GM19468 (cell line): ENCODE results near the gene INO80.

Source experiments
- ATAC-seq: cut with Tn5 transposase; IDR thresholded peaks from one replicate; pipeline ENCODE4 v1.9.1; 2021; ENCODE audit warnings: mild to moderate bottlenecking, moderate library complexity, moderate number of reproducible peaks; ENCODE audit not compliant: unreplicated experiment; ENCODE audit errors: extremely low read depth

Gene INO80

GRCh38 chr15:41010345-41010744 is 105.7 kb downstream of the INO80 start:
- no peak for ATAC-seq

- ATAC-seq = no peak
These were observed 109.6 kb downstream of the INO80 start for GRCh38 chr15:41006479-41006878.

- no peak for ATAC-seq
These were observed 111.6 kb downstream of the INO80 start for GRCh38 chr15:41004490-41004889.

GRCh38 chr15:41001524-41002214 is 114.4 kb downstream of the INO80 start:
- no peak for ATAC-seq

DNA sequence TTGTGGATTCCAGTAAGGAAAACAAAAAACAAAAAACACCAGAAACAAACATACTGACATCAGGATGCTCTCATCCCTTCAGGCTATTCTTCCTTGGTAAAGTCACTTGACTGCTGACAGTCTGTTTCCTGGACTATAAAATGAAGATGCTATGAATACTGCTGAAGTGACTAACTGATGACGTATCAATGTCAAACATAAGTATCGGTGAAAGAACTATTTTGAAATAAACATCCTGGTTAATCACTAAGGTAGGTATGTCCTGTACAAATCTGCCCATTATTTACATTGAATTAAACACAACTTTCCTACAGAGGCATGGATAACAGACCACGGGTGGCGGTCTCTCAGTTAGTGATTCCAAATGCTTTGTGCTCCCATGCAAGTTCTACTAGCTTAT is 116.9 kb downstream of the INO80 start:
- ATAC-seq = no peak

GRCh38 chr15:40995656-40996055 is 120.4 kb downstream of the INO80 start:
- no peak for ATAC-seq

DNA sequence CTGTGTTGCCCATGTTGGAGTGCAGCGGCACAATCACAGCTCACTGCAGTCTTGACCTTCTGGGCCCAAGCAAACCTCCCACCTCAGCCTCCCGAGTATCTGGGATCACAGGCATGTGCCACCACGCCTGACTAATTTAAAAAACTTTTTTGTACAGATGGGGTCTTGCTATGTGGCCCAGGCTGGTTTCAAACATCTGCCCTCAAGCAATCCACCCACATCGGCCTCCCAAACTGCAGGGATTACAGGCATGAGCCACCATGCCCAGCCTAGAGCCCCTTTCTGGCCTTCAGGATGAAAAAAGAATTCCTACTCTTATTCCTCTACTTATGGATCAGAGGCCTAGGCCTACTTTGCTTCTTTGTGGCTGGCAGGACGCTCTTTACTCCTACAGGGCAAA is 123.3 kb downstream of the INO80 start:
- no peak for ATAC-seq

GRCh38 chr15:40992241-40992741 is 123.8 kb downstream of the INO80 start:
- ATAC-seq = no peak

DNA sequence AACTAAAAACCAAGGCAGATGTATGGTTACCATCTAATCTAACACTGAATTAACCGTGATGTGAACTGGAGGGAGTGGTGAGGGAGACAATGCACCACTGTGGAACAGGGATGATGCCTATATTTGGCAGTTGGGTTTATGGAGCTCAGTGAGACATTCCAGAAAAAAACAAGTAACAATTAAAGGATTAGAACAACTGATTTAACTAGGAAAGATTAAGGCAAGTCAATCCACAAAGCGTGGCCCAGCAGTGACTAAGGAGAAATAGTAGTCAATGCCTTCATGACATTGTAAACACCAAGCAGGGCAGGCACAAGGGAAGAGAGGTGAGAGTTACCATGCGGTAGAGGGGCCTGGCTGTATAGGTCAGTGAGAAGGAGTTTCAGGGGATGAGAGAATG is 124.7 kb downstream of the INO80 start:
- no peak for ATAC-seq

GRCh38 chr15:40990789-40991188 is 125.3 kb downstream of the INO80 start:
- no peak for ATAC-seq

DNA sequence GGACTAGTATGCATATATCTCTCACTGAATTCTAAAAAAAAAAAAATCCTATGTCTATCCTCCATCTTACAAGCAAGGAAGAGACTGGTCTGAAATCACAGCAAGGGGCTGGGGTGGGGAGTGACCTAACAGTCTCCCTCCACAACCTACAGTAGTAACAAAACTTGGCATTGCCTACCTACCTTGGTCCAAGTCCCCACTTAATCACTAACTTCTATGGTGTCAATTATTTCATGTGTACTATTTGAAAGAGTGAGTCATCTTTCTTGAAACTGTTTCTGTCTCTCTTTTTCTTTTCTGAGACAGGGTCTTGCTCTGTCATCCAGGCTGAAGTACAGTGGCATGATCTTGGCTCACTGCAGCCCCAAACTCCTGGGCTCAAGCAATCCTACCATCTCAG is 126.0 kb downstream of the INO80 start:
- no peak for ATAC-seq

GRCh38 chr15:40988156-40988555 is 127.9 kb downstream of the INO80 start:
- ATAC-seq = no peak

DNA sequence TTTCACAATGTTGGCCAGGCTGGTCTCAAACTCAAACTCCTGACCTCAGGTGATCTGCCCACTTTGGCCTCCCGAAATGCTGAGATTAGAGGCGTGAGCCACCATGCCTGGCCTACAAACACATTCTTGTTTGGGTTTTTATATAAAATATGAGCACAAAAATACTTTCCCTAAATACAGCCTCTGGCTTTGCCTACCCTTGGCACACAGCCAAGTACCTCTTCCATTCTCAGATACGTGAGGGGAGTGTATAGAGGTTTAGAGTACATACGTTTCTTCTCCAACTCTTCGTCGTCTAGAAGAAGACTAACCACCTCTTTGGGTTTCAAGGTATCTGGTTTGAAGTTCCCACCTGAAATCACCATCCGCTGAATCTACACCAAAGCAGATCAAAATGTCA is 129.3 kb downstream of the INO80 start:
- no peak for ATAC-seq

DNA sequence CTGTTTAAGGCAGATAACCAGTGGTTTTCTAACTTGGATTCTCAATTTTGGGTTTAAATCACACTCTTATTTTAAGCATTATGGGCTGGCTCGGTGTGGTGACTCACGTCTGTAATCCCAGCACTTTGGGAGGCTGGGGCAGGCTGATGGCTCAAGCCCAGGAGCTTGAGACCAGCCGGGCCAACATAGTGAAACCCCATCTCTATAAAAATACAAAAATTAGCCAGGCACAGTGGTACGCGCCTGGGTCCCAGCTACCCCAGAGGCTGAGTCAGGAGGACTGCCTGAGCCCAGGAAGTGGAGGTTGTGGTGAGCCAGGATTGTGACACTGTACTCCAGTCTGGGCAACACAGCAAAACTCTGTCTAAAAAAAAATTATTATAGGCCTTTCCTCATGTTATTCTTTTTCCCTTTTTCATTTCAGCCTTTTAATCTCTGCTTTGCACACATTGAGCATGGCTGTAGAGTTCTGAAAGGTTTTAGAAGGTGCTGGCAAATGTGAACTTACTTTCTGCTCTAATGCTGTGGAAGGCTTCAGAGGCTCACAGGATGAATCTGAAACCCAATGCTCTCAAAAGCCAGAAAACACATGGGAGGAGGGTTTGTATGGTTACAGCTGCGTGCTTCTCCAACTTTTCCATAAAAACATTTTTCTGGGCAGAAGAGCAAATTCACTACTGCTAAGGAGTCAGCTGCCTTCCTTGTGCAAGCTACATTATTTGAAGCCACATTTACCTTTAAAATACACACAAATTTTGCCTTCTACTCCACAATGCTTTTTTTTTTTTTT is 130.3 kb downstream of the INO80 start:
- no peak for ATAC-seq

DNA sequence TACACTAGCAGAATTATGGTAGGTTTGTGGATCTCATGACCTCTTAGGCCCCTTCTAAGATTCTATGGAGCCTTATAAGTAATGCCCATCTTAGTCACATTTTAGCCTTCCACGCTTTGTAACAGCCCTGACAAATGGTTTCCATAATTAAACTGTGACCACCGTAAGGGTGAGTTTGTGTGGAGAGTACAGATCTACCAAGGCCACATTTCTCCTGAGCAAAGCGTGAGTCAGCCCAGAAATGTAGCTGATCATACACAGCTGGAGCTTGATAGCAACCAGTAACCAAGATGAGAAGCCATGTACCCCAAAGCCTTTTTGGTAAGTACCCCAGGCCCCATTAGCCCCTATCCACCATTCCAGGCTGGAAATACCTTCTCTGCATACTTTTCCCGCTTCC is 131.1 kb downstream of the INO80 start:
- ATAC-seq = no peak

- ATAC-seq = no peak
These were observed 131.7 kb downstream of the INO80 start for GRCh38 chr15:40984406-40984805.

DNA sequence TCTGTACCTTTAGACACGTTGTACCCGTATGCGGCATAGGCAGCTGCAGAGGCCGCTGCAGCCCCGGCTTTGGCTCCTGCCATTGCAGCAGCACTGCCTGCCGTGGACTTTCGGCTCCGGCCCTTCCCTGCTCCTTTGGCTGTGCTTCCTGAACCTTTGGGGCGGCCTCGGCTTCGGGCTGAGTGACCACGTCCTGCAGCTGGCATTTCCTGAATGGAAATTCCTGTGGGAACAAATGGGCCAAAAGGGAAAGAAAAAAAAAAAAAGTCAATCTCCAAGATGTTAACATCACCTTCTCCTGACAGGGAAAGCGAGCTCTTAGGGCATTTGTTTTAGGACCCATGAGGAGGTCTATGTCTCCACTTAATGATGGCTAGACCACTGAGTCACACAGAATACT is 133.2 kb downstream of the INO80 start:
- ATAC-seq = no peak

DNA sequence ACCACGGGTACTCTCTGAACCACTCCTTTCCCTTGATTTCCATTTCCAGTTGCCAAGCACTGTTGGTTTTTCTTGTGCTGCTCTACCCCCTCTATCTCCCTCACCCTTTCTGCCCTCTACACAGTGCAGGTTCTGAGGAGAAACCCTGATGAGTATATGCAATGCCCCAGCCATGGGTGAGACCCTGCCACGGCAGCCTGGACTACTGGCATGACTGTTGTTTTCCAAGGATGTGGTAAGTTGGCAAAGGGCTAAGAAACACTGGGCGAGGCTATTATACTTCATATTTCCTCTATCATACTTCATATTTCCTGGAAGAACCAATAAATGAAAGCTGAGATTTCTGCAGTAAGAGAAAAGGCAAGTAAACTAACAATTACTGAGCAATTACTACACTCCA is 134.9 kb downstream of the INO80 start:
- ATAC-seq = no peak

- no peak for ATAC-seq
These were observed 137.5 kb downstream of the INO80 start for GRCh38 chr15:40978562-40978961.

GRCh38 chr15:40978141-40978540 is 137.9 kb downstream of the INO80 start:
- no peak for ATAC-seq

DNA sequence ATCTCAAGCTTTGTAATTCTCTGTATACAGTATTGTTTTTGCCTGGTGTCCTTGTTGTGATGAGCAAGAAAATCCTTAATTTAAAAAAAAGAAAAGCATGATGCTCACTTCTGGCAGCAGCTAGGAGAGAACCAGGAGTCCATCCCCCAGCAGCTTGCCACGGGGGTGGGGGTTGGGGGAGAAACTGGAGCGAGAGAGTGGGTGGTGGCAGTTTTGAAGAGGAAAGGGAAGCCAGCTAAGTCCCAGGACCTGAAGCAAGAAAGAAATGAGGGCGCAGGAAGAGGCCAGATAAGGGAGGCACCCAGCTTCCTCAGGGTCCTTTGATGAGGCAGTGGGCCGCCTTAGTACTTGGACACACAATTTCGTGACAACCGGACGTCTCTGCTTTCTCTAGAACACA is 139.3 kb downstream of the INO80 start:
- ATAC-seq = no peak

DNA sequence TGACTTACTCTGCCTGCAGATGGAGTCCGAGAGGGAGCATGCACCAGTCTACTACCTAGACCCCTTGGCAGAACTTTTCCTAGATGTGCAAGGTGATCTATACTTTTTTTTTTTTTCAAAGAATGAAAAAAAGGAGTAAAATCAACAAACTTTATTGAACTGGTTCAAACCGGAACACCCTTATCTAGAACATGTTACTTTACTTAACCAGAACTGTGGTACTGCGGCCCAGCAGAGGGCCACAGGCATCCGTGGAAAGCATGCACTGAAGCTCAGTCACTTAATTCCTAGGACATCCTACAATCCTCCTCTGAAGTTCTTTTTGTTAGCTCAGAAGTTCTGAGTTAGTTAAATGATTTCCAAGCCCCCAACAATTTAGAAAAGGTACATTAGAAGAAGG is 141.2 kb downstream of the INO80 start:
- no peak for ATAC-seq
